HG03439 (cell line): ENCODE data around the gene ZNF343.

Source experiments
- ATAC-seq: cut with Tn5 transposase; IDR thresholded peaks from one replicate; pipeline ENCODE4 v1.9.1; 2021; ENCODE audit warnings: mild to moderate bottlenecking, moderate library complexity; ENCODE audit not compliant: unreplicated experiment

The ZNF343 gene

DNA sequence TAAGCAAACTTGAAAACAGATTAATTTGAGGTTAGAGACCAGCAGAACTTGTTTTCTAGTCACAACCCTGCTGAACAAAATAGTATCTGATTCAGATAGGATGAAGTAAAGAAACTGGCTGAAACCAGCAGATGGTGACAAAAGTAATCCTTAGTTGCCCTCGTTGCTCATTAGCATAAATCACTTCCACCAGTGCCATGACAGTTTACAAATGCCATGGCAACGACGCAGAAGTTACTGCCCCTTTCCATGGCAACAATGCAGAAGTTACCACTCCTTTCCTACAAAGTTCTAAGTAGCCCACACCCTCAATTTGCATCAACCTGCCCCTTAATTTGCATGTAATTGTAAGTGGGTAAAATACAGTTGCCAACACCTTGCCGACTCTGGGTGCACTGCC, 61.9 kb downstream of the ZNF343 start:
- ATAC-seq: no peak
